ENCODE data around the gene KRTAP10-7.

GRCh38 chr21:44623575-44623974 is 23.2 kb downstream of the KRTAP10-7 start:
- TF ChIP-seq CTCF (conservative IDR thresholded peaks at IDR 0.05 in 1 of 2, IDR thresholded peaks at IDR 0.05 in 1 of 2; ENCODE audit: extremely low read depth in 1 of 2, insufficient read depth in 1 of 2, low read depth in 1 of 2, low read length in 2 of 2) (no peak), EZH2 (IDR thresholded peaks at IDR 0.05; ENCODE audit: borderline replicate concordance, low read length) (no peak)

All from mammary epithelial cell (primary cell).